ENCODE data around the gene SORCS2.

GRCh38 chr4:7498446-7499200 is 306.3 kb downstream of the SORCS2 start:
- no peak for TF ChIP-seq CTCF (IDR thresholded peaks at IDR 0.05)
- TF ChIP-seq POLR2AphosphoS5 (IDR thresholded peaks at IDR 0.05; ENCODE audit: low read depth, low read length) = no peak
- TF ChIP-seq FOSL2 (IDR thresholded peaks at IDR 0.05; ENCODE audit: borderline replicate concordance, low read depth) = no peak
- TF ChIP-seq EP300 (IDR thresholded peaks at IDR 0.05; ENCODE audit: borderline replicate concordance in 1 of 2, low read depth in 1 of 2, low read length in 1 of 2) = no peak

Data from SK-N-SH (cell line).